ENCODE results near the gene MTRF1L. TPM values are rescaled to one million over a fixed set of nuclear protein-coding genes. Genes with fewer than 3 reads are reported as not detected.

MTRF1L gene
- polyA plus RNA-seq, 1 donor (not counting 4 experiments of a cell fraction or from before 2014, with no cell fraction given), result 19.0 TPM

- Histone ChIP-seq H3K9me1 (ENCODE audit: control insufficient read depth, extremely low read depth, insufficient read depth, low read length) (no peaks in the 10 kb centered on the region), H3K4me2 (ENCODE audit: control insufficient read depth, extremely low read depth, insufficient read depth, low read depth, low read length) (no peak overlapping the region), H3K9me3 (ENCODE audit: control insufficient read depth, low read depth, low read length) (no peaks in the 10 kb centered on the region), H4K20me1 (ENCODE audit: control insufficient read depth, extremely low read depth, insufficient read depth, low read length) (no peaks in the 10 kb centered on the region), H3K9ac (ENCODE audit: control insufficient read depth, extremely low read depth, insufficient read depth, low read length) (no peak overlapping the region), H3K4me1 (ENCODE audit: control insufficient read depth, extremely low read depth, insufficient read depth, low read length) (peaks cover 10% of the 10 kb centered on the region), H3K27ac (ENCODE audit: control insufficient read depth, insufficient read depth, low read length) (no peak overlapping the region), H2AFZ (ENCODE audit: control insufficient read depth, low read length) (no peak overlapping the region), H3K79me2 (ENCODE audit: control insufficient read depth, insufficient read depth, low read length) (no peaks in the 10 kb centered on the region), H3K4me3 (ENCODE audit: control insufficient read depth in 2 of 3, extremely low read depth in 1 of 3, insufficient read depth in 2 of 3, low read depth in 1 of 3, low read length in 3 of 3) (no peak overlapping the region), H3K27me3 (ENCODE audit: control insufficient read depth, extremely low read depth, insufficient read depth, low read length) (no peaks in the 10 kb centered on the region), H3K36me3 (ENCODE audit: control insufficient read depth in 2 of 2, extremely low read depth in 1 of 2, insufficient read depth in 2 of 2, low read length in 2 of 2) (no peaks in the 10 kb centered on the region)
- DNase-seq (ENCODE audit: low read depth, low spot score), result no peak
- FAIRE-seq, result no peak
- TF ChIP-seq CTCF (optimal IDR thresholded peaks at IDR 0.05 in 1 of 3, IDR thresholded peaks at IDR 0.05 in 1 of 3, conservative IDR thresholded peaks at IDR 0.05 in 1 of 3; ENCODE audit: extremely low read depth in 1 of 3, insufficient read depth in 2 of 3, low read length in 3 of 3) (no peak), EZH2 (IDR thresholded peaks at IDR 0.05; ENCODE audit: low read length) (no peak)
- dilution Hi-C loops (cut with MboI; ENCODE audit: extremely low pct_ligation_motif_present, low sequenced_read_pairs), result no loop called here
These were observed 60.1 kb downstream of the MTRF1L start for GRCh38 chr6:152942319-152942869.

DNA sequence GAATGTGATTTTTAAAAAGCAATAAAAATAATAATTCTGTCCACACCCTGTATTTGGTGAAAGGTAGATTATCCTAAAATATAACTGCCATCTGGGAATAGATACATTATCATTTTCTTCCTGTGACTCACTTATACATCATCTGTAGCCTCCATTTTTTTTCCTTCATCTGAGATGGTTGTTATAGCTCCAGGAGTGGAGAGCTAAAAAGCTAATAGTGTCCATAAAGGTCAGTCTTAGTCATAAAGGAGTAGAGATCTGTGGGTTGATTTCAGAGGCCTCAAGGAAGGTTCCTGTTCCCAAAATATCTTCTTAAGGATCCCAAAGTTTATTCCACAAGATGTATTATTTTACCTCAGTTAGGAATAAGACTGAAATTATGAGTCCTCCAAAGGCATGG, 60.8 kb downstream of the MTRF1L start:
- Histone ChIP-seq H3K27ac (ENCODE audit: control insufficient read depth, insufficient read depth, low read length) (no peak overlapping the region), H3K9ac (ENCODE audit: control insufficient read depth, extremely low read depth, insufficient read depth, low read length) (no peak overlapping the region), H3K4me3 (ENCODE audit: control insufficient read depth in 2 of 3, extremely low read depth in 1 of 3, insufficient read depth in 2 of 3, low read depth in 1 of 3, low read length in 3 of 3) (no peak overlapping the region), H3K9me1 (ENCODE audit: control insufficient read depth, extremely low read depth, insufficient read depth, low read length) (no peaks in the 10 kb centered on the region), H3K79me2 (ENCODE audit: control insufficient read depth, insufficient read depth, low read length) (no peaks in the 10 kb centered on the region), H3K36me3 (ENCODE audit: control insufficient read depth in 2 of 2, extremely low read depth in 1 of 2, insufficient read depth in 2 of 2, low read length in 2 of 2) (no peaks in the 10 kb centered on the region), H3K4me1 (ENCODE audit: control insufficient read depth, extremely low read depth, insufficient read depth, low read length) (peaks cover 10% of the 10 kb centered on the region), H3K27me3 (ENCODE audit: control insufficient read depth, extremely low read depth, insufficient read depth, low read length) (no peaks in the 10 kb centered on the region), H3K9me3 (ENCODE audit: control insufficient read depth, low read depth, low read length) (no peaks in the 10 kb centered on the region), H2AFZ (ENCODE audit: control insufficient read depth, low read length) (no peak overlapping the region), H3K4me2 (ENCODE audit: control insufficient read depth, extremely low read depth, insufficient read depth, low read depth, low read length) (no peak overlapping the region), H4K20me1 (ENCODE audit: control insufficient read depth, extremely low read depth, insufficient read depth, low read length) (no peaks in the 10 kb centered on the region)
- DNase-seq (ENCODE audit: low read depth, low spot score) (no peak), FAIRE-seq (no peak)
- dilution Hi-C loops (cut with MboI; ENCODE audit: extremely low pct_ligation_motif_present, low sequenced_read_pairs), result no loop called here
- TF ChIP-seq CTCF (optimal IDR thresholded peaks at IDR 0.05 in 1 of 3, IDR thresholded peaks at IDR 0.05 in 1 of 3, conservative IDR thresholded peaks at IDR 0.05 in 1 of 3; ENCODE audit: extremely low read depth in 1 of 3, insufficient read depth in 2 of 3, low read length in 3 of 3) (no peak), EZH2 (IDR thresholded peaks at IDR 0.05; ENCODE audit: low read length) (no peak)

Small RNAs within 50 kb of the gene (small RNA-seq; reads per million reads assigned to genes)
- 0 reads per million in 3 experiments for gene AL080276.1 (ENCODE audit: insufficient read length in 3 of 3, low read depth in 3 of 3, low replicate concordance in 1 of 3)

Other genes starting within 250 kb of the MTRF1L start
- gene FBXO5, start 19.7 kb downstream of the MTRF1L start, polyA plus RNA-seq, result 1.8 to 9.0 TPM (median 7.6 TPM) in 3 replicates
- gene RGS17, start 128.6 kb upstream of the MTRF1L start, polyA plus RNA-seq, result 0.10 to 0.22 TPM (median 0.14 TPM) in 3 replicates

Data from keratinocyte (primary cell).